Rectal smooth muscle tissue (tissue), 1 donor: ENCODE data around the gene HMGXB3.
"Not testable (repeated sequence)": the region's sequence is repeated elsewhere in the genome, so short reads cannot be mapped to it uniquely, and the experiment has no call there.

Experiments
- H3K27ac ChIP-seq: one replicate; pipeline ENCODE4 v1.7.0; 2013; ENCODE audit warnings: low read depth, low read length, inconsistent platforms
- H3K27me3 ChIP-seq: one replicate; pipeline ENCODE4 v1.7.0; 2013; ENCODE audit warnings: low read length; ENCODE audit not compliant: control insufficient read depth, insufficient read depth
- H3K36me3 ChIP-seq: one replicate; pipeline ENCODE4 v1.7.0; 2013; ENCODE audit warnings: low read length; ENCODE audit not compliant: control insufficient read depth, insufficient read depth
- H3K4me1 ChIP-seq: one replicate; pipeline ENCODE4 v1.7.0; 2013; ENCODE audit warnings: low read length; ENCODE audit not compliant: control insufficient read depth, insufficient read depth
- H3K4me3 ChIP-seq: one replicate; pipeline ENCODE4 v1.7.0; 2013; ENCODE audit warnings: low read length
- H3K9ac ChIP-seq: one replicate; pipeline ENCODE4 v1.7.0; 2013; ENCODE audit warnings: low read length

The HMGXB3 gene

GRCh38 chr5:150033334-150033733, 32.8 kb downstream of the HMGXB3 start:
- Histone ChIP-seq H3K27me3 (no peaks in the 10 kb centered on the region), H3K27ac (no peak overlapping the region), H3K9ac (no peak overlapping the region), H3K4me3 (no peak overlapping the region), H3K4me1 (no peaks in the 10 kb centered on the region), H3K36me3 (peaks cover 44% of the 10 kb centered on the region)

GRCh38 chr5:150034662-150035061, 34.1 kb downstream of the HMGXB3 start:
- Histone ChIP-seq H3K27me3 (no peaks in the 10 kb centered on the region), H3K27ac (no peak overlapping the region), H3K36me3 (peaks cover 41% of the 10 kb centered on the region), H3K4me1 (no peaks in the 10 kb centered on the region), H3K4me3 (no peak overlapping the region), H3K9ac (no peak overlapping the region)

DNA sequence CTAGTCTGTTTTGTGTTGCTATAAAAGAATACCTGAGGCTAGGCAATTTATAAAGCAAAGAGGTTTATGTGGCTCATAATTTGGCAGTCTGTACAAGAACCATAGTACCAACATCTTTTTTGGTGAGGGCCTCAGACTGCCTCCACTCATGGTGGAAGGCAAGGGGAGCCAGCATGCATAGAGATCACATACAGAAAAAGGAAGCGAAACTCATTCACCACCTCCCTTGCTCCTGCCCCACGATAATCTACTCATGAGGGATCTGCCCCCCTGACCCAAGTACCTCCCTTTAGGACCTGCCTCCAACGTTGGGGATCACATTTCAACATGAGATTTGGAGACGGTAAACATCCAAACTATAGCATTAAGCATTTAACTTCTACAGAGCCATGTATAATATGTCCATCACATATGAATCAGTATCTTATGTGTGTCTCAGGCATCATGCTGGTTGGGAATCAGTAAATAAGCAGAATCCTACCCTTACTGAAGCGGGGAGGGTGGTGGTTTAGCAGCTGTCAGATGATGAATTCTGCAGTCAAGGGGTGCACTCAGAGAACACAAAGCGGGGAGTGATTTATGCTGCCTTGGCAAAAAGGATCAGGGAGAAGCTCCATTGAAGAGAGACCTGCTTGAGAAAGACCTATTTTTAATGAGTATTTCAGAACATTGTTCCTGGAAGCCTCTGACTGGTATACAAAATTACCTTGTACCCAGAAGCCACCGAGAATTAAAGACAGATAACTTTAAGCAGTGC, 34.8 kb downstream of the HMGXB3 start:
- Histone ChIP-seq H3K9ac (no peak overlapping the region), H3K4me1 (no peaks in the 10 kb centered on the region), H3K27ac (no peak overlapping the region), H3K4me3 (no peak overlapping the region), H3K36me3 (peaks cover 40% of the 10 kb centered on the region), H3K27me3 (no peaks in the 10 kb centered on the region)

- peaks cover 46% of the 10 kb centered on the region for H3K36me3 ChIP-seq
- H3K27ac ChIP-seq, result no peak overlapping the region
- no peak overlapping the region for H3K4me3 ChIP-seq
- H3K27me3 ChIP-seq, result no peaks in the 10 kb centered on the region
- no peak overlapping the region for H3K9ac ChIP-seq
- H3K4me1 ChIP-seq, result no peaks in the 10 kb centered on the region
These were observed 36.0 kb downstream of the HMGXB3 start for GRCh38 chr5:150036513-150036912.

- no peaks in the 10 kb centered on the region for H3K4me1 ChIP-seq
- no peaks in the 10 kb centered on the region for H3K27me3 ChIP-seq
- H3K27ac ChIP-seq, result no peak overlapping the region
- H3K9ac ChIP-seq, result no peak overlapping the region
- H3K36me3 ChIP-seq, result peaks cover 40% of the 10 kb centered on the region
- no peak overlapping the region for H3K4me3 ChIP-seq
These were observed 38.0 kb downstream of the HMGXB3 start for GRCh38 chr5:150038547-150038946.

GRCh38 chr5:150042459-150042858, 41.9 kb downstream of the HMGXB3 start:
- Histone ChIP-seq H3K4me3 (no peak overlapping the region), H3K27me3 (no peaks in the 10 kb centered on the region), H3K27ac (no peak overlapping the region), H3K9ac (no peak overlapping the region), H3K36me3 (peaks cover 32% of the 10 kb centered on the region), H3K4me1 (no peaks in the 10 kb centered on the region)

- Histone ChIP-seq H3K9ac (no peak overlapping the region), H3K4me1 (no peaks in the 10 kb centered on the region), H3K27ac (no peak overlapping the region), H3K36me3 (peaks cover 38% of the 10 kb centered on the region), H3K4me3 (no peak overlapping the region), H3K27me3 (no peaks in the 10 kb centered on the region)
These were observed 43.3 kb downstream of the HMGXB3 start for GRCh38 chr5:150043657-150044328.

DNA sequence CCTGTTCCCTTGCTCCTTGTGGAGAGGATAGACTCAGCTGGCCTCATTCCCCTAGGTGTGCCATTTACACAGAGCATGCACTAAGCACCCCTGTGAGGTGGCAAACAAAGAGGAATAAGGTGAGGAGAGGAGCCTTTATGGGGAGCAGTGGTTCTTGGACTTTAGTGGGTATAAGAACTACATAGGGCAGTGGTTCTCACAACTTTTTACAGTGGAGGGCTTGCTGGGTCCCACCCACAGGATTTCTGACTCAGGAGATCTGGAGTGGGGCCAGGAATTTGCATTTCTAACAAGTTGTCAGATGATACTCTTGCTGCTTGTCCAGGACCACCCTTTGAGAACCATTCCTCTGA, 43.8 kb downstream of the HMGXB3 start:
- H3K27ac ChIP-seq, result no peak overlapping the region
- H3K36me3 ChIP-seq, result peaks cover 44% of the 10 kb centered on the region
- H3K27me3 ChIP-seq, result no peaks in the 10 kb centered on the region
- H3K9ac ChIP-seq, result no peak overlapping the region
- no peak overlapping the region for H3K4me3 ChIP-seq
- H3K4me1 ChIP-seq, result no peaks in the 10 kb centered on the region

GRCh38 chr5:150044712-150045111, 44.2 kb downstream of the HMGXB3 start:
- Histone ChIP-seq H3K9ac (no peak overlapping the region), H3K4me3 (no peak overlapping the region), H3K36me3 (peaks cover 48% of the 10 kb centered on the region), H3K27me3 (no peaks in the 10 kb centered on the region), H3K27ac (no peak overlapping the region), H3K4me1 (no peaks in the 10 kb centered on the region)

- H3K27ac ChIP-seq, result no peak overlapping the region
- no peaks in the 10 kb centered on the region for H3K27me3 ChIP-seq
- no peak overlapping the region for H3K9ac ChIP-seq
- peaks cover 53% of the 10 kb centered on the region for H3K36me3 ChIP-seq
- no peak overlapping the region for H3K4me3 ChIP-seq
- H3K4me1 ChIP-seq, result no peaks in the 10 kb centered on the region
These were observed 45.0 kb downstream of the HMGXB3 start for GRCh38 chr5:150045549-150045948.

GRCh38 chr5:150046031-150046430, 45.5 kb downstream of the HMGXB3 start:
- Histone ChIP-seq H3K9ac (no peak overlapping the region), H3K27me3 (no peaks in the 10 kb centered on the region), H3K36me3 (peaks cover 50% of the 10 kb centered on the region), H3K4me1 (no peaks in the 10 kb centered on the region), H3K4me3 (no peak overlapping the region), H3K27ac (no peak overlapping the region)

DNA sequence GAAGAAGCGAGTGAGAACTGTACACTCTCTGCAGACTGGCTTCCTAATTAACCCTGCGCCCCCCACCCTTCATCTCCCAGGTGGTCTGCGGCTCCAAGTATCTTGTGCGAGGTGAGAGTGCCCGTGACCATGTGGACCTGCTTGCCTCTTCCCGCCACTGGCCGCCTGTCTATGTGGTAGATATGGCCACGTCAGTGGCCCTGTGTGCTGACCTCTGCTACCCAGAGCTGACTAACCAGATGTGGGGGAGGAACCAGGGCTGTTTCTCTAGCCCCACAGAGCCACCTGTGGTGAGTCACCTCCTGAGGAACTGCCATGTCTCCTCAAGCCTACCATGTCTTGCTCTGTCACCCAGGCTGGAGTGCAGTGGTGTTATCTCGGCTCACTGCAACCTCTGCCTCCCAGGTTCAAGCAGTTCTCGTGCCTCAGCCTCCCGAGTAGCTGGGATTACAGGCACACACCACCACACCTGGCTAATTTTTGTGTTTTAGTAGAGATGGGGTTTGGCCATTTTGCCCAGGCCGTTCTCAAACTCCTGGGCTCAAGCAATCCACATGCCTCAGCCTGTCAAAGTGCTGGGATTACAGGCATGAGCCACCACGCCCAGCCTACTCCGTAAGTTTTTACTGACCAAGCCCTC, 49.8 kb downstream of the HMGXB3 start:
- H3K9ac ChIP-seq, H3K27me3 ChIP-seq, H3K4me1 ChIP-seq, H3K4me3 ChIP-seq, H3K27ac ChIP-seq: not testable (repeated sequence)
- peaks cover 60% of the 10 kb centered on the region for H3K36me3 ChIP-seq
